Activated naive CD4-positive, alpha-beta T cell treated with anti-CD3 and anti-CD28 coated beads, Interleukin-2, amount 50 U/mL, for 16 hours (primary cell): ENCODE data around the gene TNFRSF25.
"Not testable (repeated sequence)": the region's sequence is repeated elsewhere in the genome, so short reads cannot be mapped to it uniquely, and the experiment has no call there.

Source experiments
- DNase-seq: peaks from one replicate; pipeline ENCODE4 v3.0.0-alpha.2; 2020

TNFRSF25 gene

GRCh38 chr1:6429660-6430411 is 36.1 kb downstream of the TNFRSF25 start:
- not testable (repeated sequence) for DNase-seq

- not testable (repeated sequence) for DNase-seq
These were observed 37.5 kb downstream of the TNFRSF25 start for GRCh38 chr1:6428453-6428852.

GRCh38 chr1:6427441-6428390 is 38.3 kb downstream of the TNFRSF25 start:
- no peak for DNase-seq

GRCh38 chr1:6426972-6427350 is 39.0 kb downstream of the TNFRSF25 start:
- DNase-seq: no peak

- DNase-seq: no peak
These were observed 39.5 kb downstream of the TNFRSF25 start for GRCh38 chr1:6426277-6426971.

- no peak for DNase-seq
These were observed 40.3 kb downstream of the TNFRSF25 start for GRCh38 chr1:6425658-6426057.

- DNase-seq: no peak
These were observed 41.1 kb downstream of the TNFRSF25 start, which contains the start of gene ESPN for GRCh38 chr1:6424619-6425593. Gene ESPN (plus strand): TSS chr1:6424776. CDS start chr1:6424956, 180 bp downstream.

- no peak for DNase-seq
These were observed 41.9 kb downstream of the TNFRSF25 start for GRCh38 chr1:6424000-6424565.

GRCh38 chr1:6423321-6423999 is 42.5 kb downstream of the TNFRSF25 start:
- peak; percentile 77 for DNase-seq

- DNase-seq: no peak
These were observed 44.7 kb downstream of the TNFRSF25 start for GRCh38 chr1:6421266-6421665.

GRCh38 chr1:6420454-6421042 is 45.4 kb downstream of the TNFRSF25 start:
- DNase-seq: no peak

- DNase-seq: no peak
These were observed 46.0 kb downstream of the TNFRSF25 start, which contains the start of gene HES2 for GRCh38 chr1:6419804-6420453. Gene HES2 (minus strand): TSS chr1:6419919. CDS start chr1:6419820, 99 bp downstream.

GRCh38 chr1:6419397-6419803 is 46.6 kb downstream of the TNFRSF25 start:
- DNase-seq: peak; percentile 23

- DNase-seq: no peak
These were observed 47.1 kb downstream of the TNFRSF25 start for GRCh38 chr1:6418668-6419396.

GRCh38 chr1:6417961-6418667 is 47.9 kb downstream of the TNFRSF25 start:
- no peak for DNase-seq

- no peak for DNase-seq
These were observed 49.1 kb downstream of the TNFRSF25 start for GRCh38 chr1:6416906-6417305.

- no peak for DNase-seq
These were observed 49.7 kb downstream of the TNFRSF25 start for GRCh38 chr1:6416295-6416656.

GRCh38 chr1:6414881-6415626 is 50.9 kb downstream of the TNFRSF25 start:
- DNase-seq: no peak
